IPS-18c (cell line): ENCODE measurements around the gene PDXK.

Experiments
- H3K4me3 ChIP-seq: 2 replicates; pipeline ENCODE4 v1.7.0; 2013; ENCODE audit warnings: low read depth, mild to moderate bottlenecking, low read length, moderate library complexity; ENCODE audit not compliant: insufficient read depth
- H3K9me3 ChIP-seq: one replicate; pipeline ENCODE4 v1.6.1; 2013; ENCODE audit warnings: mild to moderate bottlenecking, low read length, moderate library complexity; ENCODE audit not compliant: control insufficient read depth, insufficient read depth

Gene PDXK

GRCh38 chr21:43801006-43801783 is 82.3 kb downstream of the PDXK start:
- Histone ChIP-seq H3K4me3 (no peak overlapping the region), H3K9me3 (peaks cover 4% of the 10 kb centered on the region)

- no peak overlapping the region for H3K4me3 ChIP-seq
- peaks cover 4% of the 10 kb centered on the region for H3K9me3 ChIP-seq
Observed at GRCh38 chr21:43802713-43803313, 83.9 kb downstream of the PDXK start.

- Histone ChIP-seq H3K9me3 (peaks cover 4% of the 10 kb centered on the region), H3K4me3 (no peak overlapping the region)
Observed at GRCh38 chr21:43803558-43804300, 84.8 kb downstream of the PDXK start.

GRCh38 chr21:43805275-43805800 is 86.4 kb downstream of the PDXK start:
- Histone ChIP-seq H3K9me3 (no peaks in the 10 kb centered on the region), H3K4me3 (no peak overlapping the region)

- H3K4me3 ChIP-seq, result no peak overlapping the region
- H3K9me3 ChIP-seq, result no peaks in the 10 kb centered on the region
Observed at GRCh38 chr21:43806017-43806710, 87.2 kb downstream of the PDXK start.

GRCh38 chr21:43808367-43808766 is 89.4 kb downstream of the PDXK start:
- Histone ChIP-seq H3K4me3 (no peak overlapping the region), H3K9me3 (no peaks in the 10 kb centered on the region)

GRCh38 chr21:43808832-43809251 is 89.9 kb downstream of the PDXK start:
- H3K4me3 ChIP-seq, result no peak overlapping the region
- H3K9me3 ChIP-seq, result no peaks in the 10 kb centered on the region

GRCh38 chr21:43809346-43809799 is 90.4 kb downstream of the PDXK start:
- Histone ChIP-seq H3K4me3 (no peak overlapping the region), H3K9me3 (no peaks in the 10 kb centered on the region)

GRCh38 chr21:43809853-43810504 is 91.0 kb downstream of the PDXK start:
- no peak overlapping the region for H3K4me3 ChIP-seq
- no peaks in the 10 kb centered on the region for H3K9me3 ChIP-seq

GRCh38 chr21:43810505-43811261 is 91.8 kb downstream of the PDXK start:
- Histone ChIP-seq H3K9me3 (no peaks in the 10 kb centered on the region), H3K4me3 (no peak overlapping the region; the same call in 1 of the 2 replicates)

GRCh38 chr21:43811262-43812105 is 92.6 kb downstream of the PDXK start:
- H3K4me3 ChIP-seq, result no peak overlapping the region
- no peaks in the 10 kb centered on the region for H3K9me3 ChIP-seq
